AG04449 (cell line): ENCODE results near the gene CCRL2.

ENCODE experiments used
- CTCF ChIA-PET: fragments of 350-600 bp; formaldehyde crosslinking; extraction: SDS; loops from one replicate; lab custom pipeline; 2021; ENCODE audit warnings: antibody characterized with exemption; lab: Yijun Ruan, JAX
- POLR2A ChIA-PET: fragments of 400-600, 350-600 bp; formaldehyde crosslinking; extraction: SDS; loops from one replicate; lab custom pipeline; 2020; ENCODE audit warnings: antibody characterized with exemption, inconsistent platforms; lab: Yijun Ruan, JAX
- DNase-seq: peaks from one replicate; pipeline ENCODE4 v3.0.0-alpha.2; 2010; ENCODE audit warnings: low read depth, low spot score
- H3K4me3 ChIP-seq: 2 replicates; pipeline ENCODE4 v1.5.1; 2011; ENCODE audit warnings: low read depth, mild to moderate bottlenecking, control low read depth, low read length
- TF ChIP-seq, protein P1 (sequence below): IDR thresholded peaks from one replicate; pipeline ENCODE4 v1.5.1; 2011; ENCODE audit warnings: mild to moderate bottlenecking, moderate library complexity, low read length, control low read depth, inconsistent platforms; ENCODE audit not compliant: insufficient read depth; ENCODE audit errors: missing control alignments

The CCRL2 gene, protein sequence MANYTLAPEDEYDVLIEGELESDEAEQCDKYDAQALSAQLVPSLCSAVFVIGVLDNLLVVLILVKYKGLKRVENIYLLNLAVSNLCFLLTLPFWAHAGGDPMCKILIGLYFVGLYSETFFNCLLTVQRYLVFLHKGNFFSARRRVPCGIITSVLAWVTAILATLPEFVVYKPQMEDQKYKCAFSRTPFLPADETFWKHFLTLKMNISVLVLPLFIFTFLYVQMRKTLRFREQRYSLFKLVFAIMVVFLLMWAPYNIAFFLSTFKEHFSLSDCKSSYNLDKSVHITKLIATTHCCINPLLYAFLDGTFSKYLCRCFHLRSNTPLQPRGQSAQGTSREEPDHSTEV

DNA sequence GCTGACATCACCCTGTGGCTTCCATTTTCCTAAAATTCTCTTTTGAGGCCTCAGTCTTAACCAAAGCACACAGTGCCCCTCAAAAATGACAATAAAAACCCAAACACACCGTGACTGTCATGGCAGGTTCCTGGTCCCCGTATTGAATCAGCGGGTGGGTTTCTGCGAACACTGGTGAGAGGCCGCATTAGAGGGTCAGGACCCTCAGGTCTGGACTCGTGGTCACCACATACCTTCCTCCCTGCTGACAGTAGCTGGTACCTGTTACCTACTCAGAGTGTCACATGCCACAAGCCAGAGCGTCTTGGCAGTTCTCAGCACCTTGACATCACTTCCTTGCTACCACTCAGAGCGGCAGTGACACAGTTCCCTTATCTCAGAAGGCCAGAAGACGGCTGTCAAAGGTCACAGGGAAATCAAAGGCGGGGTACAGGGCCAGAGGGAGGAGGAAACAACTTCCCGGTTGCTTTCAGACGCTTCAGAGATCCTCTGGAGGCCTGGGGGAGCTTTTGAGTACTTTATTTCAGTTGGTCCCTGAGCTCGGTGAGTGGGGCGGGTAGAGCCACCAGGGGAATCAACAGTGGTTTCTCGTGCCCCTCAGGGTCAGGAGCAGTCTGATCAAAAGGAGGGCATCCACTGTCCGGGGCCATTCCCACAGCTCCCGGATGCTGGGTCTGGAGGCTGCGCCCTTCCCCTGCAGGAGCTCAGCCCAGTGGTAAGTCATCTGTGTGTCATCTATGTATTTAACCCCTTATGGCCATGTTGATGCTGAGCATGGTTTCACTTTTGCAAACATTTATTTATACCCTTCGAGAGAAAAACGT is at the start of gene CCRL2, which contains the start of gene CCR5AS:
TSS of gene CCRL2 (plus strand) at position 472 of the 824 bp plus-strand sequence. CDS start 821 bp downstream, outside the sequence.
TSS of gene CCR5AS (minus strand) at position 279 of the 824 bp plus-strand sequence.
- ChIA-PET CTCF (no interaction called here), POLR2A (no interaction called here)
- TF ChIP-seq, protein P1, sequence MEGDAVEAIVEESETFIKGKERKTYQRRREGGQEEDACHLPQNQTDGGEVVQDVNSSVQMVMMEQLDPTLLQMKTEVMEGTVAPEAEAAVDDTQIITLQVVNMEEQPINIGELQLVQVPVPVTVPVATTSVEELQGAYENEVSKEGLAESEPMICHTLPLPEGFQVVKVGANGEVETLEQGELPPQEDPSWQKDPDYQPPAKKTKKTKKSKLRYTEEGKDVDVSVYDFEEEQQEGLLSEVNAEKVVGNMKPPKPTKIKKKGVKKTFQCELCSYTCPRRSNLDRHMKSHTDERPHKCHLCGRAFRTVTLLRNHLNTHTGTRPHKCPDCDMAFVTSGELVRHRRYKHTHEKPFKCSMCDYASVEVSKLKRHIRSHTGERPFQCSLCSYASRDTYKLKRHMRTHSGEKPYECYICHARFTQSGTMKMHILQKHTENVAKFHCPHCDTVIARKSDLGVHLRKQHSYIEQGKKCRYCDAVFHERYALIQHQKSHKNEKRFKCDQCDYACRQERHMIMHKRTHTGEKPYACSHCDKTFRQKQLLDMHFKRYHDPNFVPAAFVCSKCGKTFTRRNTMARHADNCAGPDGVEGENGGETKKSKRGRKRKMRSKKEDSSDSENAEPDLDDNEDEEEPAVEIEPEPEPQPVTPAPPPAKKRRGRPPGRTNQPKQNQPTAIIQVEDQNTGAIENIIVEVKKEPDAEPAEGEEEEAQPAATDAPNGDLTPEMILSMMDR: no peak
- H3K4me3 ChIP-seq: no peak within 1 kb of the TSS
- no peak for DNase-seq

DNA sequence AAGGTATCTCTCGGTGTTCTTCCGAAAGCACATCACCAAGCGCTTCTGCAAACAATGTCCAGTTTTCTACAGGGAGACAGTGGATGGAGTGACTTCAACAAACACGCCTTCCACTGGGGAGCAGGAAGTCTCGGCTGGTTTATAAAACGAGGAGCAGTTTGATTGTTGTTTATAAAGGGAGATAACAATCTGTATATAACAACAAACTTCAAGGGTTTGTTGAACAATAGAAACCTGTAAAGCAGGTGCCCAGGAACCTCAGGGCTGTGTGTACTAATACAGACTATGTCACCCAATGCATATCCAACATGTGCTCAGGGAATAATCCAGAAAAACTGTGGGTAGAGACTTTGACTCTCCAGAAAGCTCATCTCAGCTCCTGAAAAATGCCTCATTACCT is 48.6 kb upstream of the CCRL2 start:
- H3K4me3 ChIP-seq: no peak overlapping the region
- ChIA-PET CTCF (no interaction called here), POLR2A (no interaction called here)
- DNase-seq: no peak
- TF ChIP-seq, protein P1: no peak

DNA sequence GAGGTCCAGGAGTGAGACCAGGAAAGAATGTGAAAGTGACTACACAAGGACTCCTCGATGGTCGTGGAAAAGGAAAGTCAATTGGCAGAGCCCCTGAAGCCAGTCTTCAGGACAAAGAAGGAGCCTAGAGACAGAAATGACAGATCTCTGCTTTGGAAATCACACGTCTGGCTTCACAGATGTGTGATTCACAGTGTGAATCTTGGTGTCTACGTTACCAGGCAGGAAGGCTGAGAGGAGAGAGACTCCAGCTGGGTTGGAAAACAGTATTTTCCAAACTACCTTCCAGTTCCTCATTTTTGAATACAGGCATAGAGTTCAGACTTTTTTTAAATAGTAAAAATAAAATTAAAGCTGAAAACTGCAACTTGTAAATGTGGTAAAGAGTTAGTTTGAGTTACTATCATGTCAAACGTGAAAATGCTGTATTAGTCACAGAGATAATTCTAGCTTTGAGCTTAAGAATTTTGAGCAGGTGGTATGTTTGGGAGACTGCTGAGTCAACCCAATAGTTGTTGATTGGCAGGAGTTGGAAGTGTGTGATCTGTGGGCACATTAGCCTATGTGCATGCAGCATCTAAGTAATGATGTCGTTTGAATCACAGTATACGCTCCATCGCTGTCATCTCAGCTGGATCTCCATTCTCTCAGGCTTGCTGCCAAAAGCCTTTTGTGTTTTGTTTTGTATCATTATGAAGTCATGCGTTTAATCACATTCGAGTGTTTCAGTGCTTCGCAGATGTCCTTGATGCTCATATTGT is 47.1 kb upstream of the CCRL2 start:
- no peak overlapping the region for H3K4me3 ChIP-seq
- TF ChIP-seq, protein P1: no peak
- ChIA-PET CTCF (interaction anchor here (1.1 to 3.0 kb wide), 3 partner anchors 12 to 281 kb away, joined by 3 to 9 read pairs (median 3); partner anchors contain the start of gene CCR5), POLR2A (no interaction called here)
- no peak for DNase-seq

DNA sequence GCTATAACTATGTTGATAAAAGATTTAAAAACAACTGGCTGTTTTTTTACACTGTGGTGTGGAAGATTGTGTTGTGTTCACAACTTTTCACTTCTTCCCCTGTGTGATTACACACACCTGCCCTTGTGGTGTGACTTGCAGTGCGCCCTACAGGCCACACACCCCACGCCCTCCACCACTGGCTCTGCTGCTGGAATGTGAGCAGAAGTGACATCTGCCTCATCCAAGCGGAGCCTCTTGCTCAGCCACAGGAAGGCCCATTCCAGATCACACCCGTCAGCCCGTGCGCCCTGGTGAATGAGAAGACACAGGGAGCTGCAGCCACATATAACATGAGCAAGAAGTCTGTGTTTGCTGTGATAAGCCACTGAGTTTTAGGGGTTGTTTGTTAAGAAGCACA is 46.2 kb upstream of the CCRL2 start:
- no peak overlapping the region for H3K4me3 ChIP-seq
- no peak for DNase-seq
- POLR2A ChIA-PET: no interaction called here
- CTCF ChIA-PET: interaction anchor here (3.0 kb wide), 1 partner anchor 11 kb away, joined by 9 read pairs; the partner anchor contains the start of gene CCR5
- TF ChIP-seq, protein P1: no peak

DNA sequence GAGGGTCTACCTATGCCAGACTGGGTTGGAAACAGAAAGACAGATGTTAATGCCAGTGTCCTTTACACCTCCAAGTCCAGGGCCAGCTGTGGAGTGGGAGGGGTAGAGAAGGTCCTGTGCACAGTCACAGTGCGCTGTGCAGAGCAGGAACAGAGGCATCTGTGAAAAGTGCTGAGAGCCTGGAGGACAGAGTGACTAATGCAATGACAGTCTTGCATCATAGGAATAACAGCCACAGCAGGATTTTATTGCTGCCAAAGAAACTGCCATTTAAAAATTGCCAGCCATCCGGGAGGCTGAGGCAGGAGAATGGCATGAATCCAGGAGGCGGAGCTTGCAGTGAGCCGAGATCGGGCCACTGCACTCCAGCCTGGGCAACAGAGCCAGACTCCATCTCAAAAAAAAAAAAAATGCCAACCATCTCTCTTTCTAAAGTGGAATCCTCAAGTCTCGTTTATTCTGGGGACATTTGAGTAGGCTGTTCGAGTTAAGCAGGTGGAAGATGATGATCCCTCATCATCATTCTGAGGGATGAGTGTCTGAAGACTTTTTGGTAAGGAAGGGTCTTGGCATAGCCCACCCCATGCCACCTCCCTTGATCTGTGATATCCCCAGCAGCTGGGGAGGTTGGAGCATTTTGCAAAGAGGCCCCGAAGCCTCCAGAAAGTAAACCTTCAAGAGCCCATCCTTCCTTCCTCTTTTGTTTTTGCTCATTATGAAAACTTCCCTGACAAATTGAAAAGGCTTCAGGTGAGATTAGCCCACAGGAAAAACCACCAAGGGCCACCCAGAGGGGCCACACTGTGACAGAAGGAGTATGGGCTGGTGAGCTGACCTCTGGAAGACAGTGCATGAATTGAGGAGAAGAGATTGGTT is 45.4 kb upstream of the CCRL2 start:
- ChIA-PET POLR2A (no interaction called here), CTCF (interaction anchor here (3.0 kb wide), 1 partner anchor 10 kb away, joined by 9 read pairs; the partner anchor contains the start of gene CCR5)
- H3K4me3 ChIP-seq: no peak overlapping the region
- TF ChIP-seq, protein P1: no peak
- DNase-seq: no peak
